C4-2B (cell line): ENCODE results near the gene IGF1.
A peak's percentile ranks its signal among the peaks of the same experiment; 100 is the strongest.

Experiments
- H3K27ac ChIP-seq: fragments of 450-650 bp; 2 replicates; pipeline ENCODE4 v1.5.1; 2017
- ZFX ChIP-seq: fragments of 450-650 bp; IDR thresholded peaks from 2 replicates; pipeline ENCODE4 v1.6.1; 2017
- TF ChIP-seq, protein P1 (sequence below): fragments of 450-650 bp; conservative IDR thresholded peaks from 2 replicates; pipeline ENCODE4 v1.5.1; 2017; ENCODE audit warnings: mild to moderate bottlenecking

IGF1 gene

GRCh38 chr12:102514696-102515095 lies 34.3 kb upstream of the IGF1 start:
- TF ChIP-seq ZFX = no peak
- TF ChIP-seq, protein P1, sequence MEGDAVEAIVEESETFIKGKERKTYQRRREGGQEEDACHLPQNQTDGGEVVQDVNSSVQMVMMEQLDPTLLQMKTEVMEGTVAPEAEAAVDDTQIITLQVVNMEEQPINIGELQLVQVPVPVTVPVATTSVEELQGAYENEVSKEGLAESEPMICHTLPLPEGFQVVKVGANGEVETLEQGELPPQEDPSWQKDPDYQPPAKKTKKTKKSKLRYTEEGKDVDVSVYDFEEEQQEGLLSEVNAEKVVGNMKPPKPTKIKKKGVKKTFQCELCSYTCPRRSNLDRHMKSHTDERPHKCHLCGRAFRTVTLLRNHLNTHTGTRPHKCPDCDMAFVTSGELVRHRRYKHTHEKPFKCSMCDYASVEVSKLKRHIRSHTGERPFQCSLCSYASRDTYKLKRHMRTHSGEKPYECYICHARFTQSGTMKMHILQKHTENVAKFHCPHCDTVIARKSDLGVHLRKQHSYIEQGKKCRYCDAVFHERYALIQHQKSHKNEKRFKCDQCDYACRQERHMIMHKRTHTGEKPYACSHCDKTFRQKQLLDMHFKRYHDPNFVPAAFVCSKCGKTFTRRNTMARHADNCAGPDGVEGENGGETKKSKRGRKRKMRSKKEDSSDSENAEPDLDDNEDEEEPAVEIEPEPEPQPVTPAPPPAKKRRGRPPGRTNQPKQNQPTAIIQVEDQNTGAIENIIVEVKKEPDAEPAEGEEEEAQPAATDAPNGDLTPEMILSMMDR = no peak
- no peak overlapping the region for H3K27ac ChIP-seq

- TF ChIP-seq, protein P1 = no peak
Observed at GRCh38 chr12:102513739-102514138, 33.4 kb upstream of the IGF1 start.

GRCh38 chr12:102513272-102513671 lies 32.9 kb upstream of the IGF1 start:
- peak overlapping the region; percentile 3; the same call in 1 of the 2 replicates for H3K27ac ChIP-seq

More at GRCh38 chr12:102513739-102514138, 33.4 kb upstream of the IGF1 start:
- no peak overlapping the region for H3K27ac ChIP-seq

DNA sequence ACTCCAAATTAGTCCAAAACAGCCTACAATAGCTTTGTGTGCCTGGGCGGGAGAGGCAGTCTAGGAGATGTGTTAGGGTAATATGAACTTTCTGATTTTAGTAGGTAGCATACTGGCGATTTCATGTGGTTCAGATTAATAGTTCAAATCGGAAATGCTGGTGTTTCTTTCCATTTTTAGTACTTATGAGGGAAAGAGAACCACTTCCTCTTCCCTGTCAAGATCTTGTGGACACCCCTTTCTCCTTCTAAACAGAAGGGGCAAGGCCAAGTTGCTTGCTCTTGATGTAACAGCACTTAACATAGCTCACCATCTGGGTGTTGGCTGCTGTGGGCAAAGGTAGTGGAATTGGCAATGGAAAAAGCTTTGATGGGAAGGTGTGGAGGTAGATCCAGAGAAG lies 32.2 kb upstream of the IGF1 start:
- 0 out of 2 replicates have a peak overlapping the region, but pooled peaks have one; percentile 3 for H3K27ac ChIP-seq
- TF ChIP-seq ZFX = no peak
- TF ChIP-seq, protein P1 = no peak

More at GRCh38 chr12:102513272-102513671, 32.9 kb upstream of the IGF1 start:
- TF ChIP-seq ZFX = no peak
- TF ChIP-seq, protein P1 = no peak

- H3K27ac ChIP-seq = no peak overlapping the region
- TF ChIP-seq ZFX = no peak
- TF ChIP-seq, protein P1 = no peak
Observed at GRCh38 chr12:102511575-102511974, 31.2 kb upstream of the IGF1 start.

- H3K27ac ChIP-seq = no peak overlapping the region
- no peak for TF ChIP-seq ZFX
- TF ChIP-seq, protein P1 = no peak
Observed at GRCh38 chr12:102510463-102510862, 30.1 kb upstream of the IGF1 start.

- no peak for TF ChIP-seq ZFX
- TF ChIP-seq, protein P1 = no peak
- no peak overlapping the region for H3K27ac ChIP-seq
Observed at GRCh38 chr12:102510031-102510430, 29.7 kb upstream of the IGF1 start.
